HAP-1 (cell line): Measurements from ENCODE around the gene TUSC2.
"Not testable (repeated sequence)": the region's sequence is repeated elsewhere in the genome, so short reads cannot be mapped to it uniquely, and the experiment has no call there.

Source experiments
- DNase-seq, 2 experiments: peaks; one replicate each; pipeline ENCODE4 v3.0.0-alpha.2; 2016 to 2020; ENCODE audit warnings: low spot score in 2 of 2
- H3K27me3 ChIP-seq: fragments of 250-450 bp; sonication (Bioruptor Pico); 2 replicates; pipeline ENCODE4 v1.5.1; 2020; ENCODE audit warnings: low read depth, mild to moderate bottlenecking, moderate library complexity
- H3K36me3 ChIP-seq: fragments of 250-450 bp; sonication (Bioruptor Pico); replicated peaks from 2 replicates; pipeline ENCODE4 v1.5.1; 2020; ENCODE audit warnings: mild to moderate bottlenecking
- H3K4me1 ChIP-seq: fragments of 250-450 bp; sonication (Bioruptor Pico); 2 replicates; pipeline ENCODE4 v1.5.1; 2020; ENCODE audit warnings: mild to moderate bottlenecking
- H3K4me3 ChIP-seq: fragments of 250-450 bp; sonication (Bioruptor Pico); 2 replicates; pipeline ENCODE4 v1.5.1; 2020; ENCODE audit warnings: mild to moderate bottlenecking, moderate library complexity
- H3K9me3 ChIP-seq: fragments of 250-450 bp; sonication (Bioruptor Pico); 2 replicates; pipeline ENCODE4 v1.5.1; 2020; ENCODE audit warnings: mild to moderate bottlenecking, moderate library complexity
- in situ Hi-C: fragments of 300-500 bp; cut with MboI; formaldehyde crosslinking; loops from 3 replicates; pipeline ENCODE4 v1.14.3; 2020; ENCODE audit warnings: low sequenced_read_pairs, inconsistent platforms, mixed read lengths

TUSC2 gene

GRCh38 chr3:50286322-50287227 is 41.4 kb downstream of the TUSC2 start:
- Histone ChIP-seq H3K27me3 (no peaks in the 10 kb centered on the region), H3K4me3 (no peak overlapping the region), H3K36me3 (peaks cover 48% of the 10 kb centered on the region), H3K9me3 (no peaks in the 10 kb centered on the region), H3K4me1 (no peaks in the 10 kb centered on the region)
- in situ Hi-C loops = no loop called here
- DNase-seq = no peak

DNA sequence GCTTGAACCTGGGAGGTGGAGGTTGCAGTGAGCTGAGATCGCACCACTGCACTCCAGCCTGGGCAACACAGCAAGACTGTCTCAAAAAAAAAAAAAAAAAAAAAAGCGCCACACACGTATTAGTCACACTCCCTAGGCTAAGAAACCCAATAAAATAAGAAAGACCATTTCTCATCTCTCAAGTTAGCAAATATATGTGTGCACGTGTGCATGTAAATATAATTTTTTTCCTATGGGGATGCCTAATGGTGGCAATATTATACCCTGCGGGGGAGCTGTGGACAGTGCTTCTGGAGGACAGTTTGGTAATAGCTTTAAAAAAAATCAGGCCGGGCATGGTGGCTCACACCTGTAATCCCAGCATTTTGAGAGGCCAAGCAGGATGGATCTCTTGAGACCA is 43.9 kb downstream of the TUSC2 start:
- H3K9me3 ChIP-seq, DNase-seq, in situ Hi-C loops, H3K27me3 ChIP-seq, H3K4me1 ChIP-seq, H3K4me3 ChIP-seq: not testable (repeated sequence)
- H3K36me3 ChIP-seq = peaks cover 33% of the 10 kb centered on the region

DNA sequence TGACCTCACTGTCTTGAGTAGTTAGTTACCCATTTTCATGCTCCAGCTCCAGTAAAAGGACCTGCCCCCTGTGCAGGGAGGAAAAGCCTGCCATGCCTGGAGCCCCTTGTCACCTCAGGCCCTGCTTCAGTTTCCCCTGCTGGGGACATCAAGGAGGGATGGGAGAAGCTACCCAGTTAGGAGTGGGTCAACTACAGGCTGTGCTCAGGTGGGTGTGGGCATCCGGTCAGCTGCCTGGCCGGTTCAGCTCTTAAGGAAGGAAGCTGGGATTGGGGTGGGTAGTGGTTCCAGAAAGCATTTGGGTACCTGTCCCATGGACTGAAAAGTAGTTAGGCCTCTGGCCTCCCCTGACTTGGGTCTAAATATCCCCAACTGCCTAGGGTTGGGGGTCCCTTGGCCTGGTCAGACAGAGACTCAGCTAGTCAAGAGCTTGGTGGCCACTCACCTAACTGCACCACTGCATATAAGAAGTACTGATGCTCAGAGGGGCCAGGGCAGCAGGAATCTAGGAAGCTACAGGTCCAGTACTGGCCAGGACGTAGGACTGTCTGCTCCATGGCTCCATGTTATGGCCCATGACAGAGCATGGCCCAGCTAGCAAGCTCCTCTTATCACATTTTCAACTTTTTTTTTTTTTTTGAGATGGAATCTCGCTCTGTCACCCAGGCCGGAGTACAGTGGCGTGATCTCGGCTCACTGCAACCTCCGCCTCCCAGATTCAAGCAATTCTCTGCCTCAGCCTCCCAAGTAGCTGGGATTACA is 48.6 kb downstream of the TUSC2 start:
- Histone ChIP-seq H3K27me3 (no peaks in the 10 kb centered on the region), H3K9me3 (no peaks in the 10 kb centered on the region), H3K4me1 (no peaks in the 10 kb centered on the region), H3K4me3 (no peak overlapping the region), H3K36me3 (no peaks in the 10 kb centered on the region)
- no peak for DNase-seq
- in situ Hi-C loops = no loop called here

DNA sequence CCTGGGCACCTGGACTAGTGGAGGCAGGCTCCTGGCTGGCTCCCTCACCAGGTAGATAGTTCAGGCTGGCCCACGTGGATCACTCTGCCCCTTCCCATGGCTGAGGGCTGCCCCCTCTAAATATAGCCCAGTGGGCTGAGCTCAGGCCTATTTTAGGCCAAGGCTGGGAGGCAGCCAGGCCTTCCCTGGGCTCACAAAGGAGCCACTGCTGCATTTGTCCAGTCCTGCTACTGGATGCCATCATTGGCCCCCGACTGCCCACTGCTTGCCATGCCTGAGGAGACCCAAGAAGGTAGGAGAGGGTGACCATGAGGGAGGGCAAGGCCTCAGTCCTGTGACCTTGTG is 49.2 kb downstream of the TUSC2 start, which contains the start of gene LSMEM2:
Gene LSMEM2, plus strand, starts transcription at position 208 of the 345 bp plus-strand sequence. Its CDS starts 27 bp downstream, at position 235.
- H3K4me3 ChIP-seq = no peak within 1 kb of the TSS
- no peaks in the 10 kb centered on the region for H3K36me3 ChIP-seq
- no peaks in the 10 kb centered on the region; the same call in 1 of the 2 replicates for H3K4me1 ChIP-seq
- no peaks in the 10 kb centered on the region for H3K9me3 ChIP-seq
- no peak for DNase-seq
- in situ Hi-C loops = no loop called here
- H3K27me3 ChIP-seq = no peaks in the 10 kb centered on the region

DNA sequence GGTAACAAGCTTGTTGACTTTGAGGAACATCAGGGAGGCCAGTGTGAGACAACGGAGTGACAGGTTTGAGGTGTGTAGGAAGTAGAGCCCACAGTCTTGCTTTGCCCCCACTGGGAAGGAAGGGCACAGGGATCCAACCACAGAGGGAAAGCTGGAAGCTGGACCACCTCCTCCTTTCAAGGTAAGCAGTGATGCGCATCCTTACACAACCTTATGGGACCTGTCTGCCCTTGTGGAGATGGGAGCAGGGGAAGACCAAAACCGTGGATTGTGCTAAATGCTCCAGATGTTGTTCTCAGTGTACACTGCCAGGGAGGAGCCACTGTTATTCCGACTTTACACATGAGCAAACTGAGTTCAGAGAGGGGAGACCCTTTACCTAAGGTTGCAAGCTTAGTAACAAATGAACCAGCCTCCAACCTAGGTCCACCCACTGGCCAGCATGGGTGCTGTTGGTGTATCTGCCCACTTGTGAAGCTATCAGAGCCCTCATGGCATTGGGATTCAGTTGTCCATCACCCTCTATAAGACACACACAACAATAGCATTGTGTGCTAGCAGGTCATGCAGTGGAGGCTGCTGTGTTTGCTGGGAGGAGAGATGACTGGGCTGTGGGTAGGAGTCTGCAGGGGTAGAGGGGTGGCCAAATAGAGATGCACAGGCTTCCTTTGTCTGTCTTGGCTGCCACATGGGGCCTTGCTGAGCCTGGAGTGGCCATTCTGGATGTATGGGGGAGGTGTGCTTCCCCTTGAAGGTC is 49.7 kb downstream of the TUSC2 start:
- Histone ChIP-seq H3K36me3 (no peaks in the 10 kb centered on the region), H3K4me1 (no peaks in the 10 kb centered on the region; the same call in 1 of the 2 replicates), H3K27me3 (no peaks in the 10 kb centered on the region), H3K9me3 (no peaks in the 10 kb centered on the region), H3K4me3 (no peak overlapping the region)
- in situ Hi-C loops = no loop called here
- no peak for DNase-seq

GRCh38 chr3:50276762-50277101 is 51.3 kb downstream of the TUSC2 start:
- DNase-seq = no peak
- in situ Hi-C loops = no loop called here
- Histone ChIP-seq H3K27me3 (no peaks in the 10 kb centered on the region), H3K36me3 (no peaks in the 10 kb centered on the region), H3K4me3 (no peak overlapping the region), H3K9me3 (no peaks in the 10 kb centered on the region), H3K4me1 (no peaks in the 10 kb centered on the region; the same call in 1 of the 2 replicates)

GRCh38 chr3:50275996-50276761 is 51.8 kb downstream of the TUSC2 start:
- H3K36me3 ChIP-seq = no peaks in the 10 kb centered on the region
- no peaks in the 10 kb centered on the region; the same call in 1 of the 2 replicates for H3K4me1 ChIP-seq
- DNase-seq = no peak
- no peak overlapping the region for H3K4me3 ChIP-seq
- H3K9me3 ChIP-seq = no peaks in the 10 kb centered on the region
- no peaks in the 10 kb centered on the region for H3K27me3 ChIP-seq
- in situ Hi-C loops = no loop called here

DNA sequence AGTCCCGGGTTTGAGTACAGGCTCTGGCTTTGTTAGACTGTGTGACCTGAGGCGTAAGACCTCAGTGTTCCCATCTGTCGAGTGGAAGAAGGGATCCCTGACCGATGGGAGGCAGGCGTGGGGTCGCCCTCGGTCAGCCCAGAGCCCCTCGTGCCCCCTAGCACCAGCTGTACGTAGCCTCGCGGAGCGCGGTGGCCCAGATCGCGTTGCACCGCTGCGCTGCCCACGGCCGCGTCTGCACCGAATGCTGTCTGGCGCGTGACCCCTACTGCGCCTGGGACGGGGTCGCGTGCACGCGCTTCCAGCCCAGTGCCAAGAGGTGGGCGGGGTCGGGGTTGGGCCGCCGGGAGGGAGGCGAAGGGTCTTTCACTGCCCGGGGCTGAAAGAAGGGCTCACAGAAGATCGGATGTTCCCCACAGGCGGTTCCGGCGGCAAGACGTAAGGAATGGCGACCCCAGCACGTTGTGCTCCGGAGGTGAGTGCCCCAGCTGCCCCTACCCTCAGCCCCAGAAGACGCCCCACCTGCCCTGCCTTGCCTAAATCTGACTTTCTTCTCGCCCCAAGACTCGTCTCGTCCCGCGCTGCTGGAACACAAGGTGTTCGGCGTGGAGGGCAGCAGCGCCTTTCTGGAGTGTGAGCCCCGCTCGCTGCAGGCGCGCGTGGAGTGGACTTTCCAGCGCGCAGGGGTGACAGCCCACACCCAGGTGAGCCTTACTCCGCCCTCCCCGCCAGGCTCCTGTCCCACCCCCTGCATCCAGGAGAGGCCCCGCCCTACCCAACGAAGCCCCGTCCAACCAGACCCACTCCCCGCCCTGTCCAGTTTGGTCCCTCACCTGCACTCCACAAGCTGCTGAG is 52.7 kb downstream of the TUSC2 start:
- Histone ChIP-seq H3K4me3 (no peak overlapping the region), H3K27me3 (no peaks in the 10 kb centered on the region), H3K4me1 (no peaks in the 10 kb centered on the region; the same call in 1 of the 2 replicates), H3K36me3 (no peaks in the 10 kb centered on the region), H3K9me3 (no peaks in the 10 kb centered on the region)
- in situ Hi-C loops = no loop called here
- no peak for DNase-seq
